Kidney glomerular epithelial cell (primary cell): ENCODE data around the gene RSKR.
"Not testable (repeated sequence)": the region's sequence is repeated elsewhere in the genome, so short reads cannot be mapped to it uniquely, and the experiment has no call there.

Experiments
- DNase-seq: peaks from one replicate; lab custom pipeline; 2025; lab: John Stamatoyannopoulos, UW

RSKR gene

GRCh38 chr17:28577466-28577824 lies 36.5 kb downstream of the RSKR start:
- no peak for DNase-seq

GRCh38 chr17:28576758-28577465 lies 37.1 kb downstream of the RSKR start, which contains the start of gene ALDOC:
ALDOC (minus strand) TSS chr17:28576895; CDS start chr17:28575532, 1,363 bp downstream.
- DNase-seq = peak; percentile 67

- not testable (repeated sequence) for DNase-seq
Measured at GRCh38 chr17:28576016-28576415, 38.0 kb downstream of the RSKR start.

GRCh38 chr17:28575126-28575795 lies 38.7 kb downstream of the RSKR start:
- no peak for DNase-seq

GRCh38 chr17:28574526-28574925 lies 39.5 kb downstream of the RSKR start:
- DNase-seq = no peak

GRCh38 chr17:28573966-28574480 lies 40.0 kb downstream of the RSKR start:
- no peak for DNase-seq

- no peak for DNase-seq
Measured at GRCh38 chr17:28573521-28573920, 40.5 kb downstream of the RSKR start.

- DNase-seq = no peak
Measured at GRCh38 chr17:28573040-28573380, 41.0 kb downstream of the RSKR start.

- DNase-seq = no peak
Measured at GRCh38 chr17:28572259-28573039, 41.5 kb downstream of the RSKR start.

- peak; percentile 85 for DNase-seq
Measured at GRCh38 chr17:28571361-28572122, 42.4 kb downstream of the RSKR start, which contains the start of gene PIGS. PIGS (minus strand) TSS chr17:28571524; CDS start chr17:28571496, 28 bp downstream.

GRCh38 chr17:28570716-28571360 lies 43.1 kb downstream of the RSKR start:
- DNase-seq = no peak

- DNase-seq = no peak
Measured at GRCh38 chr17:28569446-28569845, 44.5 kb downstream of the RSKR start.

GRCh38 chr17:28567604-28568003 lies 46.4 kb downstream of the RSKR start:
- DNase-seq = no peak

- DNase-seq = peak; percentile 88
Measured at GRCh38 chr17:28563475-28563874, 50.5 kb downstream of the RSKR start.
